Transverse colon (tissue), 4 donors: ENCODE results near the gene PCDH8. TPM values are rescaled to one million over a fixed set of nuclear protein-coding genes. Genes with fewer than 3 reads are reported as not detected.
A peak's percentile ranks its signal among the peaks of the same experiment; 100 is the strongest.

Experiments
- DNase-seq: peaks from one replicate; pipeline ENCODE4 v3.0.0-alpha.2; 2019
- H3K27ac ChIP-seq, 4 donors: fragments of 200-600 bp; sonication (generic); 2 replicates each; pipeline ENCODE4 v1.5.1; 2016 to 2018; ENCODE audit warnings: inconsistent platforms in 4 of 4
- H3K27me3 ChIP-seq: fragments of 200-600 bp; sonication (generic); 2 replicates; pipeline ENCODE4 v1.5.1; 2017; ENCODE audit warnings: inconsistent platforms
- H3K36me3 ChIP-seq, 4 donors: fragments of 200-600 bp; sonication (generic); 2 replicates each; pipeline ENCODE4 v1.5.1; 2017 to 2019; ENCODE audit warnings: inconsistent platforms in 4 of 4
- H3K4me1 ChIP-seq, 4 donors: fragments of 200-600 bp; sonication (generic); 2 replicates each; pipeline ENCODE4 v1.5.1; 2017 to 2020; ENCODE audit warnings: inconsistent platforms in 4 of 4
- H3K4me3 ChIP-seq, 4 donors: fragments of 200-600 bp; sonication (generic); 1 replicate in 1 of 4; 2 replicates in 3 of 4; pipeline versions ENCODE4 v1.5.1 to v1.6.1; 2017 to 2019; ENCODE audit warnings: inconsistent platforms in 4 of 4
- H3K9me3 ChIP-seq, 2 donors: fragments of 200-600 bp; sonication (generic); 2 replicates each; pipeline ENCODE4 v1.5.1; 2017 to 2019; ENCODE audit warnings: inconsistent platforms in 2 of 2
- EP300 ChIP-seq: sonication (generic); formaldehyde crosslinking; IDR thresholded peaks from one replicate; pipeline ENCODE4 v1.6.1; 2017; ENCODE audit warnings: antibody characterized with exemption, low read depth
- POLR2A ChIP-seq: fragments of 450-650 bp; IDR thresholded peaks from one replicate; pipeline ENCODE4 v1.6.1; 2016; ENCODE audit warnings: antibody characterized with exemption, mild to moderate bottlenecking, moderate library complexity
- POLR2AphosphoS5 ChIP-seq, 3 donors: sonication (generic); formaldehyde crosslinking; IDR thresholded peaks; one replicate each; pipeline ENCODE4 v1.6.1; 2016; ENCODE audit warnings: antibody characterized with exemption in 3 of 3
- WGBS, 2 donors: methylation state at CpG; one replicate each; pipeline ENCODE4 v1.1.5; 2018; ENCODE audit warnings: low coverage in 1 of 2; 5-methylcytosine and 5-hydroxymethylcytosine counted together
- in situ Hi-C, 4 donors: fragments of 200-750 bp; cut with MboI; loops; one replicate each; pipeline versions ENCODE4 v1.15.0 to v1.15.1; 2017; ENCODE audit warnings: low sequenced_read_pairs in 3 of 4, low pct_ligation_motif_present in 1 of 4, low pct_unique_long_range_greater_than_20kb in 1 of 4
- intact Hi-C: fragments of 100-400 bp; cut with DNase I; formaldehyde crosslinking; loops from one replicate; pipeline ENCODE4 v1.15.1; 2023; ENCODE audit warnings: low total_unique reads
- total RNA-seq, 4 donors: library from RNA; depleted of rRNA; stranded (reverse); fragments of >200 nt; gene quantifications; one replicate each; pipeline ENCODE4 v1.1.0, GENCODE V29; 2016
- TF ChIP-seq, protein P1 (sequence below), 5 experiments: fragments of 200-600 bp in 3 of 5; fragments of 450-650 bp in 2 of 5; sonication (generic) in 3 of 5; IDR thresholded peaks; 1 replicate in 2 of 5; 2 replicates in 3 of 5; pipeline ENCODE4 v1.5.1; 2016 to 2017; ENCODE audit warnings: antibody characterized with exemption in 5 of 5, inconsistent platforms in 3 of 5, mild to moderate bottlenecking in 2 of 5, moderate library complexity in 1 of 5

The PCDH8 gene
- total RNA-seq, 4 donors from 2014 or later: 1.9 to 4.9 TPM; not detected in 2

- intact Hi-C loops: no loop called here
- TF ChIP-seq EP300: no peak
- no peak for TF ChIP-seq POLR2AphosphoS5 (IDR thresholded peaks at IDR 0.05)
- no peak for TF ChIP-seq POLR2A
- TF ChIP-seq, protein P1, sequence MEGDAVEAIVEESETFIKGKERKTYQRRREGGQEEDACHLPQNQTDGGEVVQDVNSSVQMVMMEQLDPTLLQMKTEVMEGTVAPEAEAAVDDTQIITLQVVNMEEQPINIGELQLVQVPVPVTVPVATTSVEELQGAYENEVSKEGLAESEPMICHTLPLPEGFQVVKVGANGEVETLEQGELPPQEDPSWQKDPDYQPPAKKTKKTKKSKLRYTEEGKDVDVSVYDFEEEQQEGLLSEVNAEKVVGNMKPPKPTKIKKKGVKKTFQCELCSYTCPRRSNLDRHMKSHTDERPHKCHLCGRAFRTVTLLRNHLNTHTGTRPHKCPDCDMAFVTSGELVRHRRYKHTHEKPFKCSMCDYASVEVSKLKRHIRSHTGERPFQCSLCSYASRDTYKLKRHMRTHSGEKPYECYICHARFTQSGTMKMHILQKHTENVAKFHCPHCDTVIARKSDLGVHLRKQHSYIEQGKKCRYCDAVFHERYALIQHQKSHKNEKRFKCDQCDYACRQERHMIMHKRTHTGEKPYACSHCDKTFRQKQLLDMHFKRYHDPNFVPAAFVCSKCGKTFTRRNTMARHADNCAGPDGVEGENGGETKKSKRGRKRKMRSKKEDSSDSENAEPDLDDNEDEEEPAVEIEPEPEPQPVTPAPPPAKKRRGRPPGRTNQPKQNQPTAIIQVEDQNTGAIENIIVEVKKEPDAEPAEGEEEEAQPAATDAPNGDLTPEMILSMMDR (IDR thresholded peaks at IDR 0.05): peak; percentile 35 to 49 (median 45)
- WGBS, 2 donors: 7% methylated on average over 3 of the region's 3 CpGs
- no peaks in the 10 kb centered on the region for H3K9me3 ChIP-seq
- H3K36me3 ChIP-seq: no peaks in the 10 kb centered on the region
- no peaks in the 10 kb centered on the region for H3K27me3 ChIP-seq
- DNase-seq: peak; percentile 61
- in situ Hi-C loops: no loop called here
- H3K27ac ChIP-seq: no peak overlapping the region
- no peaks in the 10 kb centered on the region for H3K4me1 ChIP-seq
- H3K4me3 ChIP-seq: no peak overlapping the region
Observed at GRCh38 chr13:52809310-52809769, 39.1 kb downstream of the PCDH8 start.

- DNase-seq: no peak
- TF ChIP-seq, protein P1 (IDR thresholded peaks at IDR 0.05): no peak
- TF ChIP-seq EP300 (no peak), POLR2AphosphoS5 (IDR thresholded peaks at IDR 0.05) (no peak), POLR2A (no peak)
- in situ Hi-C loops: no loop called here
- WGBS, 2 donors: 80 to 86% methylated on average over 1 of the region's 1 CpG
- intact Hi-C loops: no loop called here
- H3K9me3 ChIP-seq: no peaks in the 10 kb centered on the region
- no peak overlapping the region for H3K27ac ChIP-seq
- H3K4me3 ChIP-seq: no peak overlapping the region
- no peaks in the 10 kb centered on the region for H3K36me3 ChIP-seq
- no peaks in the 10 kb centered on the region for H3K27me3 ChIP-seq
- no peaks in the 10 kb centered on the region for H3K4me1 ChIP-seq
Observed at GRCh38 chr13:52808842-52809219, 39.6 kb downstream of the PCDH8 start.

GRCh38 chr13:52806029-52806428, 42.4 kb downstream of the PCDH8 start:
- in situ Hi-C loops: no loop called here
- intact Hi-C loops: no loop called here
- H3K36me3 ChIP-seq: no peaks in the 10 kb centered on the region
- no peak overlapping the region for H3K4me3 ChIP-seq
- no peaks in the 10 kb centered on the region for H3K4me1 ChIP-seq
- no peaks in the 10 kb centered on the region for H3K9me3 ChIP-seq
- DNase-seq: no peak
- no peaks in the 10 kb centered on the region for H3K27me3 ChIP-seq
- TF ChIP-seq EP300: no peak
- no peak for TF ChIP-seq POLR2A
- TF ChIP-seq, protein P1 (IDR thresholded peaks at IDR 0.05): no peak
- no peak for TF ChIP-seq POLR2AphosphoS5 (IDR thresholded peaks at IDR 0.05)
- WGBS, 2 donors: 76 to 84% methylated on average over 6 of the region's 6 CpGs
- no peak overlapping the region for H3K27ac ChIP-seq

- DNase-seq: no peak
- Histone ChIP-seq H3K4me3 (no peak overlapping the region), H3K27ac (no peak overlapping the region), H3K27me3 (no peaks in the 10 kb centered on the region), H3K9me3 (no peaks in the 10 kb centered on the region), H3K4me1 (no peaks in the 10 kb centered on the region), H3K36me3 (no peaks in the 10 kb centered on the region)
- TF ChIP-seq POLR2A (no peak), EP300 (no peak), POLR2AphosphoS5 (IDR thresholded peaks at IDR 0.05) (no peak)
- TF ChIP-seq, protein P1 (IDR thresholded peaks at IDR 0.05): no peak
- in situ Hi-C loops: no loop called here
- intact Hi-C loops: no loop called here
- WGBS, 2 donors: 60 to 71% methylated on average over 1 to 3 of the region's 3 CpGs
Observed at GRCh38 chr13:52804202-52804641, 44.2 kb downstream of the PCDH8 start.
